SK-N-SH (cell line): ENCODE measurements around the gene P2RX5. TPM values are rescaled to one million over a fixed set of nuclear protein-coding genes. Genes with fewer than 3 reads are reported as not detected.
A peak's percentile ranks its signal among the peaks of the same experiment; 100 is the strongest.

Experiments used
- CTCF ChIA-PET: fragments of 300-600, 350-600 bp; formaldehyde crosslinking; extraction: SDS; loops from one replicate; lab custom pipeline; 2021; lab: Yijun Ruan, JAX
- POLR2A ChIA-PET: fragments of 350-600 bp; sonication (Branson Sonifier 250); formaldehyde crosslinking; extraction: SDS; loops from one replicate; lab custom pipeline; 2020; ENCODE audit warnings: antibody characterized with exemption, inconsistent platforms; lab: Yijun Ruan, JAX
- DNase-seq: peaks from one replicate; pipeline ENCODE4 v3.0.0; 2012
- H2AFZ ChIP-seq: fragments of 200-600 bp; sonication (generic); 2 replicates; pipeline ENCODE4 v1.8.1; 2016; ENCODE audit warnings: antibody characterized with exemption, mild to moderate bottlenecking, low read depth
- H3F3A ChIP-seq: fragments of 200-600 bp; sonication (generic); replicated peaks from 2 replicates; pipeline ENCODE3; 2016; ENCODE audit warnings: antibody characterized with exemption, mild to moderate bottlenecking; ENCODE audit not compliant: insufficient read depth
- H3K27ac ChIP-seq, 2 experiments: fragments of 200-500 bp in 1 of 2; fragments of 200-600 bp in 1 of 2; sonication (Bioruptor generic) in 1 of 2; sonication (generic), shearing (Covaris generic) in 1 of 2; 2 replicates each; pipeline versions ENCODE4 v1.5.1 to v1.6.1; 2014 to 2016; ENCODE audit warnings: low read depth in 2 of 2, inconsistent platforms in 1 of 2, low read length in 1 of 2, mild to moderate bottlenecking in 1 of 2, mixed read lengths in 1 of 2
- H3K27me3 ChIP-seq: fragments of 200-600 bp; sonication (generic), shearing (Covaris generic); 2 replicates; pipeline ENCODE4 v1.6.1; 2016; ENCODE audit warnings: mixed run types; ENCODE audit not compliant: insufficient read depth
- H3K36me3 ChIP-seq, 2 experiments: fragments of 200-500 bp in 1 of 2; fragments of 200-600 bp in 1 of 2; sonication (Bioruptor generic) in 1 of 2; sonication (generic) in 1 of 2; replicated peaks in 1 of 2; 2 replicates each; pipeline versions ENCODE3 to v1.5.1; 2014 to 2016; ENCODE audit warnings: low read length in 1 of 2, mild to moderate bottlenecking in 1 of 2; ENCODE audit not compliant: insufficient read depth in 2 of 2, control insufficient read depth in 1 of 2
- H3K4me1 ChIP-seq, 2 experiments: fragments of 200-500 bp in 1 of 2; fragments of 200-600 bp in 1 of 2; sonication (Bioruptor generic) in 1 of 2; sonication (generic), shearing (Covaris generic) in 1 of 2; 2 replicates each; pipeline versions ENCODE4 v1.5.1 to v1.6.1; 2014 to 2016; ENCODE audit warnings: low read depth in 1 of 2, low read length in 1 of 2, mixed run types in 1 of 2; ENCODE audit not compliant: insufficient read depth in 2 of 2, control insufficient read depth in 1 of 2
- H3K4me2 ChIP-seq: fragments of 200-600 bp; sonication (generic), shearing (Covaris generic); 2 replicates; pipeline ENCODE4 v1.6.1; 2017; ENCODE audit warnings: mixed run types
- H3K4me3 ChIP-seq, 2 experiments: fragments of 200-500 bp in 1 of 2; fragments of 200-600 bp in 1 of 2; sonication (Bioruptor generic) in 1 of 2; sonication (generic), shearing (Covaris generic) in 1 of 2; 2 replicates each; pipeline versions ENCODE4 v1.5.1 to v1.8.1; 2014 to 2016; ENCODE audit warnings: low read depth in 2 of 2, inconsistent platforms in 1 of 2, low read length in 1 of 2, mild to moderate bottlenecking in 1 of 2, mixed read lengths in 1 of 2, moderate library complexity in 1 of 2
- H3K79me2 ChIP-seq: fragments of 200-600 bp; sonication (generic); 2 replicates; pipeline ENCODE4 v1.8.1; 2017; ENCODE audit warnings: mild to moderate bottlenecking; ENCODE audit not compliant: insufficient read depth
- H3K9ac ChIP-seq: fragments of 200-600 bp; sonication (generic); 2 replicates; pipeline ENCODE4 v1.6.1; 2017; ENCODE audit warnings: mixed run types
- H3K9me2 ChIP-seq: fragments of 200-600 bp; sonication (generic); 2 replicates; pipeline ENCODE4 v1.6.1; 2017; ENCODE audit warnings: mixed run types
- H3K9me3 ChIP-seq: fragments of 200-600 bp; sonication (generic); 2 replicates; pipeline ENCODE4 v1.6.1; 2017; ENCODE audit warnings: mixed run types, mild to moderate bottlenecking, moderate library complexity
- H4K20me1 ChIP-seq: fragments of 200-600 bp; sonication (generic); 2 replicates; pipeline ENCODE4 v1.6.1; 2017; ENCODE audit warnings: mild to moderate bottlenecking, mixed run types; ENCODE audit not compliant: insufficient read depth
- EP300 ChIP-seq, 2 experiments: IDR thresholded peaks; 2 replicates each; pipeline versions ENCODE4 v1.4.0 to v1.6.1; 2012; ENCODE audit warnings: borderline replicate concordance in 1 of 2, low read depth in 1 of 2, low read length in 1 of 2
- FOSL2 ChIP-seq: IDR thresholded peaks from 2 replicates; pipeline ENCODE4 v1.4.0; 2012; ENCODE audit warnings: low read depth, mild to moderate bottlenecking, moderate library complexity, borderline replicate concordance
- GATA2 ChIP-seq: sonication (generic); formaldehyde crosslinking; IDR thresholded peaks from 2 replicates; pipeline ENCODE4 v1.5.0; 2020; ENCODE audit warnings: mild to moderate bottlenecking, missing genetic modification reagents
- IRF3 ChIP-seq: fragments of 150-350 bp; IDR thresholded peaks from 2 replicates; pipeline ENCODE4 v1.6.1; 2016; ENCODE audit warnings: mild to moderate bottlenecking, low read depth, low read length
- JUND ChIP-seq: IDR thresholded peaks from 2 replicates; pipeline ENCODE4 v1.4.0; 2012
- NFIC ChIP-seq: IDR thresholded peaks from 2 replicates; pipeline ENCODE4 v1.4.0; 2012; ENCODE audit warnings: borderline replicate concordance
- NRF1 ChIP-seq: IDR thresholded peaks from 2 replicates; pipeline ENCODE4 v1.6.1; 2012; ENCODE audit warnings: low read depth, mild to moderate bottlenecking, low read length
- POLR2AphosphoS5 ChIP-seq: IDR thresholded peaks from 2 replicates; pipeline ENCODE4 v1.6.1; 2012; ENCODE audit warnings: low read depth, low read length
- RFX5 ChIP-seq: IDR thresholded peaks from 2 replicates; pipeline ENCODE4 v1.6.1; 2012; ENCODE audit warnings: mild to moderate bottlenecking, improper control_type of control experiment, low read length
- RXRA ChIP-seq: IDR thresholded peaks from 2 replicates; pipeline ENCODE4 v1.4.0; 2012; ENCODE audit warnings: low read depth, mild to moderate bottlenecking, borderline replicate concordance
- SIN3A ChIP-seq: IDR thresholded peaks from 2 replicates; pipeline ENCODE4 v1.6.1; 2012; ENCODE audit warnings: low read depth, mild to moderate bottlenecking, low read length, moderate library complexity, borderline replicate concordance
- SMC3 ChIP-seq: IDR thresholded peaks from 2 replicates; pipeline ENCODE4 v1.6.1; 2012; ENCODE audit warnings: low read depth, low read length, improper control_type of control experiment
- TCF12 ChIP-seq: IDR thresholded peaks from 2 replicates; pipeline ENCODE4 v1.4.0; 2012
- TEAD4 ChIP-seq: IDR thresholded peaks from 2 replicates; pipeline ENCODE4 v1.4.0; 2012; ENCODE audit warnings: mild to moderate bottlenecking, borderline replicate concordance; ENCODE audit not compliant: insufficient read depth
- USF2 ChIP-seq: fragments of 150-350 bp; IDR thresholded peaks from 2 replicates; pipeline ENCODE4 v1.6.1; 2017; ENCODE audit warnings: antibody characterized with exemption, low read length, low read depth, borderline replicate concordance
- YY1 ChIP-seq: IDR thresholded peaks from 2 replicates; pipeline ENCODE4 v1.4.0; 2012; ENCODE audit warnings: low read depth, mild to moderate bottlenecking
- ZBTB33 ChIP-seq: IDR thresholded peaks from 2 replicates; pipeline ENCODE4 v1.4.0; 2012; ENCODE audit warnings: low read depth, borderline replicate concordance
- WGBS: methylation state at CpG from one replicate; pipeline ENCODE4 v1.1.6; 2017; ENCODE audit warnings: low lambda C conversion rate; 5-methylcytosine and 5-hydroxymethylcytosine counted together
- polyA plus RNA-seq, 3 experiments: library from polyadenylated mRNA; depleted of rRNA; stranded (reverse); fragments of >200 nt; gene quantifications; 2 replicates each; pipeline ENCODE4 v1.2.3, GENCODE V29; 2012

Gene P2RX5
- polyA plus RNA-seq, 1 of the 3 experiments (the other 2 are of a cell fraction), result 0.97 TPM

- no peak for TF ChIP-seq SMC3
- TF ChIP-seq RXRA, result no peak
- TF ChIP-seq JUND, result no peak
These were observed 26.8 kb upstream of the P2RX5 start (continued) for GRCh38 chr17:3722716-3723115.

GRCh38 chr17:3719265-3719664 lies 23.3 kb upstream of the P2RX5 start:
- DNase-seq, result no peak
- Histone ChIP-seq H3K4me1 (peaks cover 8 to 18% of the 10 kb centered on the region in 2 experiments; a peak in 3 of 4 replicates), H3K9ac (no peak overlapping the region), H3K79me2 (peaks cover 25% of the 10 kb centered on the region), H3K9me3 (no peaks in the 10 kb centered on the region), H2AFZ (no peak overlapping the region), H3K27me3 (no peaks in the 10 kb centered on the region), H3K9me2 (no peaks in the 10 kb centered on the region), H4K20me1 (no peaks in the 10 kb centered on the region), H3K36me3 (peaks cover 42 to 47% of the 10 kb centered on the region in 2 experiments), H3K27ac (peak overlapping the region in 1 of 2 experiments; percentile 41; a peak in 2 of 4 replicates), H3K4me2 (0 out of 2 replicates have a peak overlapping the region, but pooled peaks have one; percentile 38), H3K4me3 (no peak overlapping the region), H3F3A (peaks cover 12% of the 10 kb centered on the region)
- TF ChIP-seq NRF1 (no peak), FOSL2 (no peak), TCF12 (no peak), YY1 (no peak), TEAD4 (no peak), IRF3 (no peak), GATA2 (no peak), RFX5 (no peak), JUND (no peak), SIN3A (no peak), NFIC (no peak)
- CTCF ChIA-PET, result interaction anchor here (1.7 to 2.2 kb wide), 2 partner anchors 15 to 18 kb away, joined by 4 to 7 read pairs; no protein-coding TSS in a partner anchor
- POLR2A ChIA-PET, result interaction anchor here (0.6 kb wide), 1 partner anchor 51 kb away, joined by 3 read pairs; no protein-coding TSS in a partner anchor

- no peak overlapping the region for H3K9ac ChIP-seq
- CTCF ChIA-PET, result interaction anchor here (1.7 to 2.2 kb wide), 2 partner anchors 19 to 36 kb away, joined by 4 to 7 read pairs; no protein-coding TSS in a partner anchor
- no peaks in the 10 kb centered on the region for H3K27me3 ChIP-seq
- POLR2A ChIA-PET, result no interaction called here
- no peaks in the 10 kb centered on the region for H3K9me2 ChIP-seq
- H2AFZ ChIP-seq, result no peak overlapping the region
- H3K27ac ChIP-seq, result no peak overlapping the region
- peaks cover 42 to 47% of the 10 kb centered on the region in 2 experiments for H3K36me3 ChIP-seq
- H3F3A ChIP-seq, result peaks cover 12% of the 10 kb centered on the region
- no peak for DNase-seq
- no peaks in the 10 kb centered on the region for H3K9me3 ChIP-seq
- H3K4me2 ChIP-seq, result no peak overlapping the region
- no peak overlapping the region for H3K4me3 ChIP-seq
- WGBS, result 92% methylated on average over 4 of the region's 4 CpGs
- H4K20me1 ChIP-seq, result no peaks in the 10 kb centered on the region
- peaks cover 6 to 18% of the 10 kb centered on the region in 2 experiments; a peak in 3 of 4 replicates for H3K4me1 ChIP-seq
- TF ChIP-seq NRF1 (no peak), USF2 (no peak), EP300 (IDR thresholded peaks at IDR 0.05; ENCODE audit: borderline replicate concordance in 1 of 2, low read depth in 1 of 2, low read length in 1 of 2) (no peak), POLR2AphosphoS5 (no peak), ZBTB33 (no peak), FOSL2 (no peak)
- H3K79me2 ChIP-seq, result peaks cover 17% of the 10 kb centered on the region
These were observed 22.2 kb upstream of the P2RX5 start for GRCh38 chr17:3718201-3718600.
